ENCODE data around the gene CALD1.

The CALD1 gene

DNA sequence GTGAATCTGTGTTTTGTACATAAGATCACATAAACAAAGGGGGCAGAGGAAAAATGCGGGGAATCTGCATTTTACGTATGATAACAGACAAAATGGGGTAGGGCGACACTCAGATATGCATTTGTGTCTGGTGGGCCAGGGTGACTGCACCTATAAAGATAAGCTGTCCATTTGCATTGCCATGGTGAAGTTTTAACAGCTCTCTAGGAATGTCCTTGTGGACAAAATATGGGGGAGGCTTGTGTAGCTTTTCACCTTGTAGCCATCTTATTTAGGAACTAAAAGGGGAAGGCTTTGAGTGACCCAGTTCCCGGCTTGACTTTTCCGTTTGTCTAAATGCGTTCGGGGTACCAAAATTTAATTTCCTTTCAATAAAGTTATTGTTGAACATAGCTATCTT is 114.5 kb downstream of the CALD1 start:
- DNase-seq (ENCODE audit: low read depth): no peak

DNA sequence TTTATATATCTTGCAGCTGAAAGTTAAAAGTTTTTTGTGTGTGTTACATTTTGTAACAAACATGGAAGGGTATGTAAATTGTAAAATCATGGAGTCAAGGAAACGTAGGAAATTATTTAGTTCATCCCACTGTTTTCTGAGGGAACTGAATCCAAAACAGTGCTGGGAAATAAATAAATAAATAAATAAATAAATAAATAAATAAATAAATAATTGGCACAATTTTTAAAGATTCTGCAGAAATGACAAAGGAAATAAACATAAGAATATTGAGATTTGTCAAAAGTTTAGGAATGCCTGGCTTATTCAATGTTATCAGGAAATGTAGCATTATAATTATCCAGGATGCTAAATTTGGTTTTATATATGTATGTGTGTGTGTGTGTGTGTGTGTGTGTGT is 115.5 kb downstream of the CALD1 start:
- DNase-seq (ENCODE audit: low read depth): no peak

DNA sequence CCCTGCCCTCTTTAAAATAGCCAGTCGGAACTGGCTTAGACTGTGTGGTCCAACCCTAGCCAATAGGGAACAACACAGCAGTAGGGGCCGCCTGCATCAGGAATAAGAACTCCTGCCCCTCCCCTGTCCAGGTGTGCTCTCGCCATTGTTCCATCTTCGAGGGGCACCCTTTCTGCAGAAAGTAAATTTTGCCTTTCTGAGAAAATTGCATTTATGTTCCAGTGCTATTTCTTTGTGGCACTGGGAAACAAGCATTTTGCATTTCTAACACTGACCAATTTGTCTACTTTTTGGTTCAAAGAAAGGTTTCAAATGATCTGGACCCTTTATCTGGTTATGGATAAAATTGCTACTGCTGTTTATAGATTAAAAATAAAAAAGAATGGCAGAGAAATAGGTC is 116.6 kb downstream of the CALD1 start:
- DNase-seq (ENCODE audit: low read depth): no peak

DNA sequence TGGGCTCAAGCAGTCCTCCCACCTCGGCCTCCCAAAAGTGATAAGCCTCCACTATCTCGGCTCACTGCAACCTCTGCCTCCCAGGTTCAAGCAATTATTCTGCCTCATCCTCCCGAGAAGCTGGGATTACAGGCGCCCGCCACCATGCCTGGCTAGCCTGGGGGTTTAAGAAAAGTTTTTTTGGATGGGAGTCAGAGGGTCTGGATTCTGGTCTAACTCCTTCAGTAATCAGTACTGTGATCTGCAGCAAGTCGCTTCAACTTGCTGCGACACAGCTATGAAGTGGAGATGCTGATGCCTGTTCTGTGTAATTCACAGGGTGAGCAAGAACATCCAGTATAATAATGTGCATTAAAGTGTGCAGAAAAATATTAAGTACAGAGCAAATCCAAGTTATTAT is 118.5 kb downstream of the CALD1 start:
- DNase-seq (ENCODE audit: low read depth): no peak

DNA sequence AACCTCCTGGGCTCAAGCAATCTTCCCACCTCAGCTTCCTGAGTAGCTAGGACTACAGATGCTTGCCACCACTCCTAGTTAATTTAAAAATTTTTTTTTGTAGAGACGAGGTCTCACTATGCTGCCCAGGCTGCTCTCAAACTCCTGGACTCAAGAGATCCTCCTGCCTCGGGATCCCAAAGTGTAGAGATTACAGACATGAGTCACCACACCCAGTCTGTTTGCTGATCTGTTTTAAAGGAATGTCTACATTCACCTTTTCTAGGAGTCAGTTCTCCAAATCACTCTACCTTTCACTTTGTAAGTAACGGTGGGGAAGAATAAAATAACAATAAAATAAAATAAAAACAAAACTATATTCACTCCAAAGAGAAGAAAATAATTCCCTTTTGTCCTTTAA is 120.3 kb downstream of the CALD1 start:
- no peak for DNase-seq (ENCODE audit: low read depth)

DNA sequence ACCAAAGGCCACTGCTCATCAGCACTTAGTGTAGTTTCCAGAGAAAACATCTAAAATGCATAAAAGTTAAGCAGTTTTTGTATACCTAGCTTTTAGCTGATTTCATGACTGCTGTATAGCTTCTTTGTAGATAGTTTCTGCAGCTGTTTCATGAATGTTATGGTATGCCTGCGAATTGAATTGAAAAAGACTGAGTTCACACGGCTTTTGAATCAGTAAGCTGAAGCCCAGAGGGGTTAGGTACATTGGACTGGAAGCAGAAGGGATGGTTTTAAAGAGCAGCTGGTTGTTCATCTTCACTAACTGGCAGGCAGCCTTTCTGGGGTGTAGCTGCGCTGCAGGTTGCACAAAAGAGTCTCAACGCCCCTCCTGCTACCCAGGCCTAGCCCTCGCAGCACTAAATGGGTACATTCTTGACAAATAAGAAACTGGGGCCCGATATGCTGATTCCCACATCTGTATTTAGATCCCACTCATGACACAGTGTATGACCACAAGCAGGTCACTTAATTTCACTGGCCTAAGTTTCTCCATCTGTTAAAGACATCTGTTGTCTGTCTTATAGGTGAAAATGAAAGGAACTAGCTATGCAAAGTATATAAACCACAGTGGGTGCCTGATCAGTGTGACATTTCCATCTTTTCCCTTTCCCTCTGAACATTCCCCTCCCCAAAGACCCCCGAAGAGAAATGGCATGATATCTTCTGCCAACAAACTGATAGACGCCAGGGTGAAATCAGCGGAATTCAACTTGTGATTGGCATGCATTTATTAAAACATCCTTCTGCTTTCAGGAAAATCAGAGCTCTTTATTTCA is 120.9 kb downstream of the CALD1 start:
- no peak for DNase-seq (ENCODE audit: low read depth)

DNA sequence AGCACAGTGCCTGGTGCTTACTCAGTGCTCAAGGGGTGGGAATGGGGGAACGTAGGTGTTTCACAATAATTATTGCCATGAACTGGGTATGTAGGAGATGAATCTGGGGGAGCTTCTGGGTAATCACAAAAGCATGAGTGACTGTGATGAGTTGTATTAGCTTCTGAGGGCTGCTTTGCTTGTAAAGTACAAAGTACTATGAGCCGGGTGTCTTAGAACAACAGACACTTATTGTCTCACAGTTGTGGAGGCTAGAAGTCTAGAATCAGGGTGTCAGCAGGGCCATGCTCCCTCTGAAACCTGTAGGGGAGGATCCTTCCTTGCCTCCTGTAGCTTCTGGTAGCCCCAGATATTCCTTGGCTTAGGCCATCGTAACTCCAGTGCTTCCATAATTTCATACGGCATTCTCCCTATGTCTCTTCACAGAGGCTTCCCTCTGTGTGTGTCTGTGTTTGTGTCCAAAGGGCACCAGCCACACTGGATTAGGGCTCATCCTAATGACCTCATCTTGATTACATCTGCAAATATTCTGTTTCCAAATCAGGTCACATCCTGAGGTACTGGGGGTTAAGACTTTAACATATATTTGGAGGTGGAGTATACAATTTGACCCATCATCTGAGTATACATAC is 122.1 kb downstream of the CALD1 start:
- no peak for DNase-seq (ENCODE audit: low read depth)

DNA sequence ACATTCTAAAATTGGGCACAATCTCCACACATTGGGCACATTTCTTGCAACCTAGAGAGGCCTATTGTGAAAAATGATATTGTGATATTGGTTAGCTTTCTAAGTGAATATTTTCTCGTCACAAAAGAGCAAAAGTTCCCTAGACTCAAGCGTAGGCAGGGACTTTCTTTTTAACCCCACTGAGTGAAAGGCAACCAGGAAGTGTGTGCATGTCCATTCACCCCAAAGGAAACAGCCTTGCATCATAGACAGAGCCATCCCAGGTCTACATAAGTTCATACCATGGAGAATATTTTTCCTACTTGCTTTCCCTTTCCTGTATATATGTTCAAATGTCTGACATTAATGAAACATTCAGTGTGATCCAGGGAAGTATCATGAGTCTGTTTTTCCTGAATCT is 122.6 kb downstream of the CALD1 start:
- DNase-seq (ENCODE audit: low read depth): no peak

DNA sequence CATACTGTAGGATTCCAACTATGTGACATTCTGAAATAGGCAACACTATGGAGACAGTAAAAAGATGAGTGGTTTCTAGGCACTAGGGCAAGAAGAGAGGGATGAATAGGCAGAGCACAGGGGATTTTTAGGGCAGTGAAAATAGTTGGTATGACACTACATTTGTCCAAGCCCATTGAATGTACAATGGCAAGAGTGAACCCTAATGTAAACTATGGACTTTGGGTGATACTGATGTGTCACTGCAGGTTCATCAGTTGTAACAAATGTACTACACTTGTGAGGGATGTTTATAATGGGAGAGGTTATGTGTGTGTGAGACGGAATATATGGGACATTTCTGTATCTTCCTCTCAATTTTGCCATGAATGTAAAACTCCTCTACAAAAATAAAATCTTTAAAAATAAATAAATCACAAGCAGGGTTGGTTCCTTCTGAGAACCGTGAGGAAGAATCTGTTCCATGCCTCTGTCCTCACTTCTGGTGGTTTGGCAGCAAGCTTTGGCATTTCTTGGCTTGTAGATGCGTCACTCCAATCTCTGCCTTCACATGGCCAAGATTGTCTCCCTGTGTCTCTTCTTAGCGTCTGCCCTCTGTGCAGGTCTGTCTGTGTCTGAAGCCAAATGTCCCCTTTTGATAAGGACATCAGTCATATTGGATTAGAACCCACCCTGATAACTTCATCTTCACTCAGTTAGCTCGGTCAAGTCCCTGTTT is 123.8 kb downstream of the CALD1 start:
- DNase-seq (ENCODE audit: low read depth): no peak

DNA sequence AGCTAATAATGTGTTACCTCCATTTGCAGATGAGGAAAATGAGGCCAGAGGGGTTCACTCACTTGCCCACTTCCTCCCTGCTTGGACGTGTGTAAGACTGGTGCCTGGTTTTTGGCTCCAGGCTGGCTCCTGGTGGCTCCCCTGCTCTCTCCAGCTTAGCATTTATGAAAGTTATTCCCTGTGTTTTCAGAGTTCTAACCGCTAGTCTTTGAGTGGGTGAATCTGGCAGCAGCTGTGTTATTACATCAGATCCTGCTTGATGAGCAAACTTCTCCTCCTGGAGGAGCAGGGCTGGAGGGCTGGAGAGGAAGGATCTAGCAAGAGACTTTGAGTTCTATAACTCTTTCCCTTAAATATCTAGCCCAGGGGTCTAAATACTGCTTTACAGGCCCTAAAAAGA is 125.9 kb downstream of the CALD1 start:
- DNase-seq (ENCODE audit: low read depth): peak; percentile 84

DNA sequence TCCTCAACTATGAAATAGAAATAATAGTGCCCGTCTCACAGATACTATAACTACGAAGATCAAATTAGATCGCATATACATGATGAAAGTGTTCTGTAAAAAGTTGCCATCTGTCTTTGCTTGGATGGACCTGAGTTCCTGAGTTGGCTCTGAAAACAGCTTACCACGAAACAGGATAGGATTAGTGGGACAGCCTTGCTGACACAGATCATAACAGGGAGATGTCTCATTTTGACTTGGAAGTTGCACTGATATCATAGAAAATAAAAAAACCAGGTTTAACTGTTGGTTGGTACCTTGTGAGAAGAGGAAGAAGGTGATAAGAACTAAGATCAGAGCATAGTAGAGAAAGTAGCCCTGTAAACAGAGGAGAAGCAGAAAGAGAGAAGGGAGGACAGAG is 127.6 kb downstream of the CALD1 start:
- no peak for DNase-seq (ENCODE audit: low read depth)

DNA sequence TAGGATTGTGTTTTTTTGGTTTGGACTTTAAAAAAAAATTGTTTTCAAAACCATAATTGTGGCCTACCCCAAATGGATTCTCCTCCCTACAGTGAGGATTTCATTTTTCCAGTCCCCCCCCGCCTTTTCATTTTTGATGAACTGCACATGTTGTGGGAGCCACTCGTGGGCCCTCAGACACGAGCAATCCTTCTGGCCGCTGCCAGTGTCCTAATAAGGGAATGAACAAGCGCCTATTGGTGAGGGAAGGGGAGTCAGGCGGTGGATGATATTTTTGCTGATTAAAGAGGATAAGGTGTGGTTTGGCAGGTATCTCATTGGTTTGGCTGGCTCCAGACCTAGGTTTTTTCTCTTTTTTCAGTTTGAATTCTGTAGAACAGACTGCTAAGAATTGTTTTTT is 128.2 kb downstream of the CALD1 start:
- DNase-seq (ENCODE audit: low read depth): no peak

DNA sequence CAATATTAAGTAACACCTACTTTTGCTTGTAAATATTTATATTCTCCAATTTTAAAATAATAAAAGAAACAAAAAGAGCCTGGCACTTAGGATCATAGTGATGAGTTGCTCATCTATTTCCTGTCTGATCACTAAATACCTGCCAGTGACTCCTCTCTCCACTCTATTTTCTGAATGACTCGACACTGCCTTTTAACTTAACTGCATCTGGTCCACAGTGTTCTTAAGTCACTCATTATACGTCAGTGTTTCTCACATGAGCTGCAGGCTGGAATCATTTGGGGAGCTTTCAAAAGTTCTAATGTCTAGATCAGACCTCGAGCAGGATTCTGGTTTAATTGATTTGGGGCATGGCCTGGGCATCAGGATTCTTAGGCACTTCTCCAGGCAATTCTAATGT is 128.9 kb downstream of the CALD1 start:
- DNase-seq (ENCODE audit: low read depth): no peak

DNA sequence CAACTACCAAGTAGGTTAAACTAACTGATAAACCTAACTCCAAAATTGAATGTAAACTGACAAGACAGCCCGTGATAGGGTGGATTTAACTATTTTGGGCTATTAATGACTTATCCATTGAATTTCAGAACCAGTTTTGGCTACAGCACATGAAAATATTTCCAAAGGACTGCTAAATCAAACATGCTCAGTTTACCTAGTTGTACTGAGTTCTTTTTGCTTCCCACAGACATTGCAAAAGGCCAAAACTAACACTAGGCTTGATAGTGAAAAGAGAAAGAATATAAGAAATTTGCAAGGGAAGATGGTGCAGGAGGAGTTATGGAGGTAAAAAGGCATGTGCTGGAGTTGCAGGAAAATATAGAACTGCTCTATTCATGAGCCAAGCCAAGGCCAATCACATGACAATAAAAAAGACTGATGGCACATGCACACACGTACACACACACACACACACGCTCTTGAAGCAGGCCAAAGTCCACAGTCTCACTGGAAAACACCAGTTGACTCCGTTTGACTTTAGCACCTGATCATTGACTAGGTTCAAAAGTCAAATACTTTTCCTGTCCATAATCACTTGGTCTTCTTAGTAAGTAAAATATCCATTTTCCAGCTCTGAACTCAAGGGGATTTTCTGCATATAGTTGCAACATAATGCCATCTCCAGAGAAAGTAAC is 130.9 kb downstream of the CALD1 start:
- no peak for DNase-seq (ENCODE audit: low read depth)

DNA sequence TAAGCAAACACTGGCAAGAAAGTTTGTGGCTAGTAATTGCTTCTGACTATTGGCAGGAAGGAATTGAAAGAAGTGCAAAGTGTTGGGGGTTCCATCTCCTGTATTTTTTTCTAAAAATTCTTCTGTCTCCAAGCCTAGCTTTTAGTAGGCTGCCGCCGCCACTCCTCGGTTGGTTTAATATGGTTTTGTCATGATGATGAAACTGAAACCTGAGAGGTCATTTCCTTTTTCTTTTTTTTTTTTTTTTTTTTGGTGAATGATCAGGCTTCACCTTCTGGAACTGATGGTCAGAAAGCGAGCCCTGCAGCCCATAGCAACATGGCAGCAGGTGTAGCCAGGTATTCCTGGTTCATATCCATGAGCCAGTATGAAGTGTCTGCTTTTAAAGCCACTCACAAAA is 131.5 kb downstream of the CALD1 start:
- DNase-seq (ENCODE audit: low read depth): no peak

DNA sequence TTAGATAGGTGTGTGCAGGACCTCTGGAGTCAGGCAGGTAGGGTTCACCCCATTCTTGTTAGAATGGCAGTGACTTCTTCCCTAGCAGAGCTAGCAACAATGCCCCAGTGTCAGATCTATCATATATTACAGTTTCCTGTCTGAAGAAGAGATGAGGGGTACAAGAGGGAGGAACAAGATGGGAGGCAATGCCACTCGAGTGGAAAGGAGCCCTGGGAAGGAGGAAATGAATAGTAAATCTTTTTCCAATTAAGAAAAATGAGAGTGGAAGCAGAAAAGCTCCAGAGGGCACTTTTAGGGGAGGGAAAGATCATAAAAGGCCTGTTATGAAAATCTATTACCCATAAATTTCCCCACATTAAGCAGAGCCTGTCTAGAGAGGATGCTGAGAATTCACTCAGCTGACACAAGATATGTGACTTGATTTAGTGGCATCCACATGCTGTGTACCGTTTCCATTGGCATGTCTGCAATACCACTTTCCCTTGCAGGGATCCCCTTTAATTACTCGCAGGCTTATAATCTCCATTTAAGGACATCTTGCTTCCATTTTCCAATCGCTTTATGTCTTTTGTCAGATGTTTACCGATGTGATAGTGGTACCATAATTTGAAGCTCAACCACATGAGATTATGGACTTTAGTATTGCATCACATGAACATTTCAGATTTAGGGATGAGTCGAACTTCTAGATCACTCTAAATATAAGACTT is 136.9 kb downstream of the CALD1 start:
- DNase-seq (ENCODE audit: low read depth): no peak

DNA sequence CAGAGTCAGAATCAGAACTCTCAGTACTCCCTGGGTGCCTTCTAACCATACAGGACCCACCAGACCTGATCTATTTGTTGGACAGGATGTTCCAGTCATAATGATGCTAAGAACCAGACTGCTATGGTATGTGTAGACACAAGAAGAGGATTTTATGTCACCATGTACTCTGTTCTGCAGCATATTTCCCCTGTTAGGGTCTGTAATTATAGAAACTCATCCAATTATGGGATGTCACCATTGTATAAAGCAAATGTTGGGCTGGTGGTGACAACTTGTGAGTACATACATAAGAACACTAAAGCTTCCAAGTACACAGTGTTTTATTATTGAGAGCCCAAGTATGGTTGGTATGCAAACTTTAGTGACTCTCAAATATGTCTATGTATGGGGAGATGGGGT is 139.8 kb downstream of the CALD1 start:
- no peak for DNase-seq (ENCODE audit: low read depth)

DNA sequence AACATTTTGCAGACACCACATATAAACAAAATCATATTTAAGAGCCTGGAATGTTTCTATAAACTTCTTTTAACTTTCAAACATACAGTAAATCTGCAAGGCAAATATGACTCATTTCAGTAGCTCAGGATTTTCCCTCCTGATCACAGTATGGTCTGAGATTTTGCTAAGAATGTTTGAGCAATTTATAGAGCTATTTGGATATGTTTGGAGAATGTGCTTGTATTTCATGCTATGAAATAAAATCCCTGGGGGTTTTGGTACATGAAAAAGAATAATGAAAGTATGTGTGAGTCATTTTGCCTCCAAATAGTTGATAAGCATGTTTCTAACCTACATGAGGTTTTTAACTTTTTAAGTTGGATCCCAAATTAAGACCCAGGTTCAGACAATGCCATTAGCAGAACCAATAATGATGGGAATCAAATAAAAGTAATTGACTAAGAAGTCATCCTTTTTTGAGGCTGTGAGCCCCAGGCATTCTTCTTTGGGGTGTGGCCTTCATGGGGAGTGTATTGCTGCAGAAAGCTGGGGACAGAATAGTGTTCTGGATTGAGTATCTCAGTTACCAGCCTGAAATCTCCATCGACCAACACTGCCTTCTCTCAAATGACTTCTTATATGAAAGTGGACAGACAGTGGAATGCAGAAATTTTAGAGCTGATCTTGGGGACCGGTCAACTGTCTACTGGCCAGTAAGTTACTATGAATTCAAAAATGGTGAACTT is 140.8 kb downstream of the CALD1 start:
- peak; percentile 89 for DNase-seq (ENCODE audit: low read depth)

DNA sequence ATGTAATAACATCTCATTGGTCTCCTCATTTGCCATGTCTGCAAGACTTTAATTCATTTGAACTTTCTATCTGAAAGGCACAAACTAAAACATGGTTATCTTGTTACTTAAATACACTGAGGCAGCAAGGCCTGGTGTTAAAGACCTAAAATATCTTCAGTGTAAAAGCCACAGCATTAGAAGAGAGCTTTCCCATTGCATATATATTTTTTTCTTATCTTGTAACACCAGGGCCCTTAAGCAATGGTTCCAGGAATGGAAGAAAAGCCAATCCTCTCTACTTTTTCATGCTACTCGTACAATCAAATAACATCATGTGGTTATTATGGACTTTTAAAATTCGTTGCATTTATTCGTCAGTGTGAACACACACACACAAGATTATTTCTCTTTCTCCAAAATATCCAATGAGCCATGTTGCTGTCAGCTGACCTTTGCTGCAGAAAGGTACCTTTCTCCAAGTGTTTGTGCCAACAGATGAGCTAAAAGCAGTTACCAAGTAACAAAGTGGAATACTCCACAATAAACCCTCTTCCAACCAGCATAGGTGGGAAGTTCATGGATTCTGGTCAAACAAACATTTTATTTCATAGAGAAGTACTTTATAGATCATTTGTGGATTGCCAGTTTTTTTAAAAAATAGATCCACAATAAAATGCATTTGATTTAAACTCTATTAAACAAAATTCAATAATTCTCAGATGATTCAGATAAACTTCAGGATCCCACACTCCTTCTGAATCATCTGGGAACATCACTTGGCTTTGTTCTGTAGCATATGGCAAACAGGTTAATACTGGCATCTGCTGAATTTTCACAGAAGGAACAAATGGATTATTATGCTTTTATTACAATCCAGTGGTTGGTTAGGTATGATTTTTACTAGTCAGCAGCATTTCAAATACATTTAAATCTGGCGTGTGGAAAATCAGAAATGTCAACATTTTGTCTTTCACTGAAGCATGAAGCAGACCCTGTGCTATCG is 143.6 kb downstream of the CALD1 start:
- DNase-seq (ENCODE audit: low read depth): no peak

DNA sequence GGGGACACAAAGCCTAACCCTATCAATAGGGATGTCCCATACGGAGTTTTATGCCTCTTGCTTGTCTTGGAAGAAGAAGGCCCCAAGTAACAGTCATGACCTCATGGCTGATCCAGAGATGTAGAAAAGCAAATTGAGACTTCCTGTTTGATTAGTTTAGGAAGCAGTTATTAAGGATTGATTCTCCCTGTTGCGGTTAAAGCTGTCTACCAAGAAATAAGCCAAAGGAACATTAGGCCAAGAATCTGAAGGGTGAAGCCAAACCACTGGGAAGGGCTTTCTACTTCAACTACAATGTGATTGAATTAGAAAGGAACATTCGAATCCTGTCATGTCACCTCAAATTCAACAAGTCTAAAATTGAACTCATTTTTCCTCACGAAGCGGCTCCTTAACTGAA is 146.3 kb downstream of the CALD1 start:
- DNase-seq (ENCODE audit: low read depth): no peak

Data from fibroblast of the conjunctiva (primary cell).